Spinal cord (tissue), 10 donors: ENCODE measurements around the gene USP22. TPM values are rescaled to one million over a fixed set of nuclear protein-coding genes. Genes with fewer than 3 reads are reported as not detected.

ENCODE experiments used
- DNase-seq, 6 donors: peaks; one replicate each; pipeline versions ENCODE4 v3.0.0 to v3.0.0-alpha.2; 2013 to 2015; ENCODE audit warnings: low spot score in 6 of 6, low read depth in 4 of 6
- H3K27ac ChIP-seq: one replicate; pipeline ENCODE4 v1.5.1; 2013; ENCODE audit warnings: low read depth, low read length, control low read depth
- H3K27me3 ChIP-seq: one replicate; pipeline ENCODE4 v1.6.1; 2013; ENCODE audit warnings: low read length; ENCODE audit not compliant: control insufficient read depth, insufficient read depth
- H3K36me3 ChIP-seq: one replicate; pipeline ENCODE4 v1.6.1; 2013; ENCODE audit warnings: low read length; ENCODE audit not compliant: control insufficient read depth, insufficient read depth
- H3K4me1 ChIP-seq: one replicate; pipeline ENCODE4 v1.6.1; 2013; ENCODE audit warnings: low read length; ENCODE audit not compliant: control insufficient read depth, insufficient read depth
- H3K4me3 ChIP-seq: one replicate; pipeline ENCODE4 v1.5.1; 2013; ENCODE audit warnings: low read depth, low read length, control low read depth
- H3K9me3 ChIP-seq: one replicate; pipeline ENCODE4 v1.6.1; 2013; ENCODE audit warnings: low read length; ENCODE audit not compliant: control insufficient read depth, insufficient read depth
- whole genome bisulfite sequencing: methylation state at CpG from one replicate; pipeline ENCODE4 v1.1.5; 2013; ENCODE audit warnings: missing lambda C conversion rate; ENCODE audit not compliant: insufficient coverage; 5-methylcytosine and 5-hydroxymethylcytosine counted together
- polyA plus RNA-seq, 2 donors: library from polyadenylated mRNA; unstranded; fragments of 120-200 nt; gene quantifications; one replicate each; pipeline ENCODE4 v1.2.1, GENCODE V29; 2013; ENCODE audit not compliant: insufficient read length in 2 of 2
- total RNA-seq, 2 donors: library from RNA; depleted of rRNA in 1 of 2; stranded (reverse); fragments of 120-200 nt in 1 of 2; fragments of >200 nt in 1 of 2; gene quantifications; one replicate each; pipeline versions ENCODE4 v1.2.3 to v1.2.4, GENCODE V29; 2013 to 2014
- donor health status: healthy.

Gene USP22
- total and polyA plus RNA-seq, 4 donors: 192 to 331 (median 279) TPM

DNA sequence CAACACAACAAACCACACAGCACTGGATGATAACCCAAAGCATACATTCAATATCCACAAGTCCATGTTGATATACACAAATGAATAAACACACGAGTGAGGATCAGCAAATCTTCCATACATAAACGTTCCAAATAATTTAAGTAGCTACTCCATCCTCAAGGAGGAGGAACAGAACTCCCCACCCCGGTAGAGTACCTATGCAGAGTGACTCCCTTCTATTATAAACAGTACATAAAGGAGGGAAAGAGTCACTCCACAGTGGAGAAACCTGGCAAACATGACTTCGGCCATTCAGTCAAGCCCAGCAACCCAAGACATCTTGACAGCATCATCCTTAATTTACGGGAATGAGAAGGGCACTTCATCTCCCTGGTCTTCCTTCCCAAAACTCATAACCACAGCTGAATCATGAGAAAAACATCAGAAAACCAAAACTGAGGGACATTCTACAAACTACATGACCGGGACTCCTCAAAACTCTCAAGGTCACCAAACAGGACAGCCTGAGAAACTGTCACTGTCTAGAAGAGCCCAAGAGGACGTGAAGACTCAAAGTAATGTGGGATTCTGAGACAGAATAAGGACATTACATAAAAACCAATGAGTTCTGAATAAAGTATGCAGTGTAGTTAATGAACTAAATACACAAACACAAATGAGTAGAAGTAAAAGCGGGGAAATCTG, 5.6 kb downstream of the USP22 start:
- H3K4me3 ChIP-seq: no peak overlapping the region
- WGBS: 56% methylated on average over 2 of the region's 8 CpGs

GRCh38 chr17:21036361-21036881, 6.4 kb downstream of the USP22 start:
- Histone ChIP-seq H3K9me3 (no peaks in the 10 kb centered on the region), H3K36me3 (peaks cover 5% of the 10 kb centered on the region), H3K27me3 (no peaks in the 10 kb centered on the region), H3K4me1 (peaks cover 50% of the 10 kb centered on the region), H3K4me3 (no peak overlapping the region), H3K27ac (no peak overlapping the region)
- no peak for DNase-seq
- WGBS: no CpG with 5 or more reads among the region's 4 CpGs

More for the DNA sequence above, 5.6 kb downstream of the USP22 start:
- no peak overlapping the region for H3K27ac ChIP-seq
- DNase-seq: no peak
- H3K4me1 ChIP-seq: peaks cover 50% of the 10 kb centered on the region
- H3K36me3 ChIP-seq: peaks cover 5% of the 10 kb centered on the region
- no peaks in the 10 kb centered on the region for H3K9me3 ChIP-seq
- H3K27me3 ChIP-seq: no peaks in the 10 kb centered on the region

- Histone ChIP-seq H3K27ac (no peak overlapping the region), H3K36me3 (peaks cover 5% of the 10 kb centered on the region), H3K4me1 (peaks cover 44% of the 10 kb centered on the region), H3K27me3 (no peaks in the 10 kb centered on the region), H3K4me3 (no peak overlapping the region), H3K9me3 (no peaks in the 10 kb centered on the region)
- no CpG with 5 or more reads among the region's 7 CpGs for WGBS
- DNase-seq: no peak
Measured at GRCh38 chr17:21035406-21035805, 7.4 kb downstream of the USP22 start.

GRCh38 chr17:21034340-21035235, 8.2 kb downstream of the USP22 start:
- Histone ChIP-seq H3K4me3 (no peak overlapping the region), H3K27ac (no peak overlapping the region), H3K9me3 (no peaks in the 10 kb centered on the region), H3K4me1 (peaks cover 42% of the 10 kb centered on the region), H3K27me3 (no peaks in the 10 kb centered on the region), H3K36me3 (peaks cover 5% of the 10 kb centered on the region)
- DNase-seq: no peak
- 65% methylated on average over 7 of the region's 13 CpGs for WGBS

DNA sequence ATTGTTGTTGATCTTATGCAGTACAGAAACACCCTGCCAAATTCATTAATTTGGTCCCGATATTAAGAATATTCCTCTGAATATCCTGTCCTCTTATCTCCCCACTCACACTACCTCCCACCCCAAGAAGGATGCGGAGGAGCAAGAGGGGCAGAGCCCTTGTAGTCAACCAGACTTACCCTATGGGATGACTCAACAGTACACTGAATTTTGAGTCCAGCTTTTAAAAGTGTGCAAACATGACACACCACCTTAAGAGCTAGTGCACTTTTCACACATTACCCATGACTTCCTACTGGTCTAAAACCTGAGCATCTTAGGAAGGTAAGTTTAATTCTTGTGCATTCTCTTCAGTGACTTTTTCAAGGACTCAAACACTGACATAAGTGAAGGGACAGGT, 9.5 kb downstream of the USP22 start:
- Histone ChIP-seq H3K9me3 (no peaks in the 10 kb centered on the region), H3K27ac (no peak overlapping the region), H3K4me1 (peaks cover 37% of the 10 kb centered on the region), H3K27me3 (no peaks in the 10 kb centered on the region), H3K4me3 (no peak overlapping the region), H3K36me3 (peaks cover 4% of the 10 kb centered on the region)
- DNase-seq: no peak
- WGBS: 80% methylated on average over 2 of the region's 2 CpGs

DNA sequence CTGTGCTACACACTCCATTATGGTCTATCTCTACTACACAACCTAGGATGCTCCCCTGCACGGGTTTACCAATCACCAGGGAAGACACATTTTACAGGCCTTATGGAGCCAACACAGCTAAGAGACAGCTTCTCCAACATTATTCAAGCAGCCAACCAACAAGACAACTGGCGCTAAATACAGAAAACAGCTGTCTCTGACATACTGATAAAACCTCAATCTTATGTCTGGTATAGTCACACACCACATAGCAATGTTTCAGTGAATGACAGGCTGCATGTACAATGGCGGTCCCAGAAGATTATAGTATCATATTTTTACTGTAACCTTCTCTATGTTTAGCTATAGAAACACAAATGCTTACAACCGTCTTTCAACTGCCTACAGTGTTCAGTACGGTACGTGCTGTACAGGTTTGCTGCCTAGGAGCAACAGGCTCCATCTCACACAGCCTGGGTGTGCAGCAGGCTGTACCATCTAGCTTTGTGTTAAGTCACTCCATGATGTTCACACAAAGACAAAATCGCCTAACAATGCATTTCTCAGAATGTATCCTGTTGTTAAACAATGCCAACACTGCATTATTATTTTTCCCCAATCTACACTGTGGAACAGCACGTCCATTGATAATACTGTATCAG, 10.9 kb downstream of the USP22 start:
- no peak overlapping the region for H3K4me3 ChIP-seq
- 58% methylated on average over 6 of the region's 8 CpGs for WGBS
- H3K4me1 ChIP-seq: peaks cover 33% of the 10 kb centered on the region

DNA sequence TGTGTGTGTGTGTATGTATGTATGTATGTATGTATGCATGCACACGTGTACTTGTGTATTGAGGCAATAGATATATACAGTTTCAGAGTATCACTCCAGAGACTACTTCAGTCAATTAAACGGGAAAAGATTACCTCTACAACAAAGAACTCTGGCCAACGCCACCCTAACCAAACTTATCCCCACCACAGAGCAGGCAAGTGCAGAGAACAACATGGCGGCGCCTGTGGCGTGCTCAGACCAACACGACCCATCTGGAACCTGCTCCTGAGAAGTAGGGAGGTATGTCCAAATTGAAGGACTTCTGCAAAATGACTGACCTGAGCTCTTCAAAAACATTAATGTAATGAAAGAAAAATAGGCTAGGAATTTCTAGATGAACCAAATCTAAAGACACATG, 12.4 kb downstream of the USP22 start:
- Histone ChIP-seq H3K4me3 (no peak overlapping the region), H3K27ac (no peak overlapping the region)
- 67% methylated on average over 1 of the region's 7 CpGs for WGBS

More for the DNA sequence above, 10.9 kb downstream of the USP22 start:
- H3K27me3 ChIP-seq: no peaks in the 10 kb centered on the region
- no peak for DNase-seq
- no peak overlapping the region for H3K27ac ChIP-seq
- peaks cover 17% of the 10 kb centered on the region for H3K36me3 ChIP-seq
- no peaks in the 10 kb centered on the region for H3K9me3 ChIP-seq

DNA sequence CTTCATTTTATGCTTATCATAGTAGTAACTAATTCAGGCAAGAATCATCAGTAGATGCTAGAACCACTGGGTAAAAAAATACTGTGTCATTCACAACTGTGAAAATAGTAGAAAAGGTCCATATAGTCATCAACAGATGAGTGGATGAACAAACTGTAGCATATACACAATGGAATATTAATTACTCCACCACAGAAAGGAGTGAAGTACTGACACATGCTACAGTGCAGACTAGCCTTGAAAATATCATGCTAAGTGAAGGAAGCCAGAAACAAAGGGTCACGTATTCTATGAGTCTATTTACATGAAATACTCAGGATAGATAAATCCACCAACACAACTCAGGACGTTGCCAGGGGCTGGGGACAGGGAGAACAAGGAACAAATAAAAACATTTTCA, 13.3 kb downstream of the USP22 start:
- Histone ChIP-seq H3K4me1 (peaks cover 28% of the 10 kb centered on the region), H3K4me3 (no peak overlapping the region)

More for the DNA sequence above, 12.4 kb downstream of the USP22 start:
- DNase-seq: no peak
- peaks cover 28% of the 10 kb centered on the region for H3K4me1 ChIP-seq
- H3K27me3 ChIP-seq: no peaks in the 10 kb centered on the region
- H3K36me3 ChIP-seq: peaks cover 32% of the 10 kb centered on the region
- H3K9me3 ChIP-seq: no peaks in the 10 kb centered on the region

DNA sequence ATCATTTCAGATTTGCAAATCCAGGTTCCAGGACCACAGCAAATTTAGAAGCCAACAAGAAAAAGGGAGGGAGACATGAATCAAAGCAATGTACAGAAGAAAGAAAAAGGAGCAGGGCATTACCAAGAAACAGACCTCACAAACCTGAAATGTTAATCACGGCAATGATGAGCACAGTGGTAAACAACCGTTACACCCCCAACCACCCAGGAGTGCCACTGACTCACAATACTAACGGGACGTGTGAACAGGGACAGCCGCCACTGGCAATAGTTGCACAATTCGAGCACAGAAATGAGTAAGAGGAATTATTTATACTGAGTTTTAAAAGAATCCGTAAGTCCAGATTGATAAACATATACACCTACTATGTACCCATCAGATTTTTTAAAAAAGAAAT, 13.8 kb downstream of the USP22 start:
- no peak for DNase-seq
- Histone ChIP-seq H3K36me3 (peaks cover 41% of the 10 kb centered on the region), H3K4me3 (no peak overlapping the region), H3K9me3 (no peaks in the 10 kb centered on the region), H3K27ac (no peak overlapping the region), H3K27me3 (no peaks in the 10 kb centered on the region), H3K4me1 (peaks cover 26% of the 10 kb centered on the region)
- WGBS: no CpG with 5 or more reads among the region's 7 CpGs

More for the DNA sequence above, 13.3 kb downstream of the USP22 start:
- no CpG with 5 or more reads among the region's 2 CpGs for WGBS
- H3K27ac ChIP-seq: no peak overlapping the region
- no peaks in the 10 kb centered on the region for H3K9me3 ChIP-seq
- H3K36me3 ChIP-seq: peaks cover 39% of the 10 kb centered on the region
- H3K27me3 ChIP-seq: no peaks in the 10 kb centered on the region
- DNase-seq: no peak
